Liver (tissue), 9 donors: Measurements from ENCODE around the gene OMP. TPM values are rescaled to one million over a fixed set of nuclear protein-coding genes. Genes with fewer than 3 reads are reported as not detected.

Experiments
- DNase-seq: peaks from one replicate; pipeline ENCODE4 v3.0.0-alpha.2; 2017; ENCODE audit warnings: low spot score
- H3K27ac ChIP-seq, 2 donors: one replicate each; pipeline ENCODE4 v1.7.0; 2013; ENCODE audit warnings: inconsistent platforms in 2 of 2, low read length in 2 of 2, control low read depth in 1 of 2, low read depth in 1 of 2, mild to moderate bottlenecking in 1 of 2
- H3K27me3 ChIP-seq, 4 donors: one replicate each; pipeline versions ENCODE4 v1.6.1 to v1.7.0; 2013; ENCODE audit warnings: low read length in 3 of 4, inconsistent platforms in 1 of 4, mild to moderate bottlenecking in 1 of 4, moderate library complexity in 1 of 4; ENCODE audit not compliant: control insufficient read depth in 4 of 4, insufficient read depth in 4 of 4
- H3K36me3 ChIP-seq, 4 donors: one replicate each; pipeline versions ENCODE4 v1.6.1 to v1.7.0; 2013; ENCODE audit warnings: low read length in 3 of 4, mild to moderate bottlenecking in 3 of 4, low read depth in 1 of 4, moderate library complexity in 1 of 4; ENCODE audit not compliant: control insufficient read depth in 4 of 4, insufficient read depth in 3 of 4
- H3K4me1 ChIP-seq, 4 donors: one replicate each; pipeline versions ENCODE4 v1.6.1 to v1.7.0; 2013; ENCODE audit warnings: low read length in 3 of 4, mild to moderate bottlenecking in 3 of 4, moderate library complexity in 1 of 4; ENCODE audit not compliant: control insufficient read depth in 4 of 4, insufficient read depth in 4 of 4
- H3K4me3 ChIP-seq, 3 donors: one replicate each; pipeline versions ENCODE4 v1.6.1 to v1.7.0; 2013; ENCODE audit warnings: low read length in 3 of 3, control low read depth in 1 of 3, low read depth in 1 of 3, mild to moderate bottlenecking in 1 of 3
- H3K9ac ChIP-seq, 2 donors: one replicate each; pipeline ENCODE4 v1.7.0; 2013; ENCODE audit warnings: low read length in 2 of 2, mild to moderate bottlenecking in 2 of 2, moderate library complexity in 2 of 2, control low read depth in 1 of 2, low read depth in 1 of 2
- H3K9me3 ChIP-seq, 4 donors: one replicate each; pipeline versions ENCODE4 v1.6.1 to v1.7.0; 2013; ENCODE audit warnings: low read length in 3 of 4; ENCODE audit not compliant: control insufficient read depth in 4 of 4
- CTCF ChIP-seq: fragments of 150-350 bp; IDR thresholded peaks from 2 replicates; pipeline ENCODE4 v1.5.1; 2017; ENCODE audit warnings: improper control_type of control experiment, low read depth, low read length; ENCODE audit not compliant: missing input control
- EGR1 ChIP-seq, 2 donors: IDR thresholded peaks; 2 replicates each; pipeline ENCODE4 v1.6.1; 2016 to 2018; ENCODE audit warnings: antibody characterized with exemption in 2 of 2, low read depth in 2 of 2
- FOXA1 ChIP-seq: IDR thresholded peaks from 2 replicates; pipeline ENCODE4 v1.6.1; 2016; ENCODE audit warnings: antibody characterized with exemption
- FOXA2 ChIP-seq: IDR thresholded peaks from 2 replicates; pipeline ENCODE4 v1.6.1; 2016; ENCODE audit warnings: antibody characterized with exemption
- HNF4A ChIP-seq, 2 donors: conservative IDR thresholded peaks; 2 replicates each; pipeline ENCODE4 v1.6.1; 2016; ENCODE audit warnings: antibody characterized with exemption in 2 of 2, mild to moderate bottlenecking in 2 of 2
- HNF4G ChIP-seq: IDR thresholded peaks from 2 replicates; pipeline ENCODE4 v1.6.1; 2016; ENCODE audit warnings: antibody characterized with exemption
- JUND ChIP-seq, 2 donors: IDR thresholded peaks; 2 replicates each; pipeline ENCODE4 v1.6.1; 2016; ENCODE audit warnings: antibody characterized with exemption in 2 of 2
- MAX ChIP-seq: IDR thresholded peaks from 2 replicates; pipeline ENCODE4 v1.6.1; 2016; ENCODE audit warnings: antibody characterized with exemption
- NR2F2 ChIP-seq: IDR thresholded peaks from 2 replicates; pipeline ENCODE4 v1.6.1; 2016; ENCODE audit warnings: antibody characterized with exemption
- RAD21 ChIP-seq, 2 donors: IDR thresholded peaks; 2 replicates each; pipeline ENCODE4 v1.6.1; 2016; ENCODE audit warnings: antibody characterized with exemption in 2 of 2, mild to moderate bottlenecking in 2 of 2
- REST ChIP-seq: IDR thresholded peaks from 2 replicates; pipeline ENCODE4 v1.6.1; 2016; ENCODE audit warnings: antibody characterized with exemption, mild to moderate bottlenecking
- RXRA ChIP-seq, 2 donors: IDR thresholded peaks; 2 replicates each; pipeline ENCODE4 v1.6.1; 2017 to 2018; ENCODE audit warnings: antibody characterized with exemption in 2 of 2, mild to moderate bottlenecking in 1 of 2
- SP1 ChIP-seq: IDR thresholded peaks from 2 replicates; pipeline ENCODE4 v1.6.1; 2018; ENCODE audit warnings: antibody characterized with exemption, mild to moderate bottlenecking
- TAF1 ChIP-seq: conservative IDR thresholded peaks from 2 replicates; pipeline ENCODE4 v1.6.1; 2016; ENCODE audit warnings: antibody characterized with exemption, mild to moderate bottlenecking
- YY1 ChIP-seq: IDR thresholded peaks from 2 replicates; pipeline ENCODE4 v1.6.1; 2016; ENCODE audit warnings: antibody characterized with exemption, mild to moderate bottlenecking
- ZBTB33 ChIP-seq: IDR thresholded peaks from 2 replicates; pipeline ENCODE4 v1.6.1; 2016; ENCODE audit warnings: antibody characterized with exemption
- WGBS: extraction: QIAGEN DNeasy Blood & Tissue Kit; methylation state at CpG from one replicate; pipeline ENCODE4 v1.1.7; 2013; 5-methylcytosine and 5-hydroxymethylcytosine counted together
- polyA plus RNA-seq, 2 donors: library from polyadenylated mRNA; stranded (reverse) in 1 of 2; unstranded in 1 of 2; fragments of 200-250 nt in 1 of 2; fragments of >200 nt in 1 of 2; fragmentation: Nextera tagmentation in 1 of 2; extraction: Ambion mirVana in 1 of 2; gene quantifications; one replicate each; pipeline versions ENCODE4 v1.2.1 to v1.2.3, GENCODE V29; 2013 to 2015
- total RNA-seq, 2 donors: library from RNA; depleted of rRNA; stranded (reverse); fragments of >200 nt; gene quantifications; one replicate each; pipeline ENCODE4 v1.2.3, GENCODE V29; 2014
- donor health status: healthy.
- donor health status: healthy.
- donor health status: healthy.
- donor health status: healthy.
- donor health status: healthy.

OMP gene
- total and polyA plus RNA-seq, 4 donors, result 0.24 to 0.75 (median 0.65) TPM; not detected in 1

- no peak for TF ChIP-seq REST
- TF ChIP-seq SP1, result no peak
These were observed 5.3 kb downstream of the OMP start (continued) for GRCh38 chr11:77107950-77108349.

- WGBS, result 79% methylated on average over 9 of the region's 9 CpGs
- H3K4me1 ChIP-seq, result peaks cover 0 to 49% (median 24%) of the 10 kb centered on the region in 4 donors
- TF ChIP-seq SP1 (no peak), NR2F2 (no peak), CTCF (no peak), EGR1 (IDR thresholded peaks at IDR 0.05; ENCODE audit: low read depth in 2 of 2) (no peak), YY1 (no peak), ZBTB33 (no peak), JUND (IDR thresholded peaks at IDR 0.05) (no peak), HNF4A (conservative IDR thresholded peaks at IDR 0.05) (no peak), MAX (no peak), REST (no peak), FOXA2 (no peak), TAF1 (no peak), FOXA1 (no peak), RXRA (IDR thresholded peaks at IDR 0.05) (no peak), RAD21 (IDR thresholded peaks at IDR 0.05) (no peak), HNF4G (no peak)
- H3K9me3 ChIP-seq, result no peaks in the 10 kb centered on the region
- peak overlapping the region in 1 of 2 donors; percentile 50 for H3K27ac ChIP-seq
- no peak for DNase-seq
- no peak overlapping the region for H3K4me3 ChIP-seq
- H3K27me3 ChIP-seq, result no peaks in the 10 kb centered on the region
- no peak overlapping the region for H3K9ac ChIP-seq
- H3K36me3 ChIP-seq, result peaks cover 0 to 4% (median 1%) of the 10 kb centered on the region in 4 donors
These were observed 5.8 kb downstream of the OMP start for GRCh38 chr11:77108436-77108835.
